GM21381 (cell line): Measurements from ENCODE around the gene CDH4.
"Not testable (repeated sequence)": the region's sequence is repeated elsewhere in the genome, so short reads cannot be mapped to it uniquely, and the experiment has no call there.

Source experiments
- ATAC-seq: cut with Tn5 transposase; IDR thresholded peaks from one replicate; pipeline ENCODE4 v1.9.1; 2021; ENCODE audit warnings: mild to moderate bottlenecking, moderate library complexity; ENCODE audit not compliant: unreplicated experiment

The CDH4 gene

DNA sequence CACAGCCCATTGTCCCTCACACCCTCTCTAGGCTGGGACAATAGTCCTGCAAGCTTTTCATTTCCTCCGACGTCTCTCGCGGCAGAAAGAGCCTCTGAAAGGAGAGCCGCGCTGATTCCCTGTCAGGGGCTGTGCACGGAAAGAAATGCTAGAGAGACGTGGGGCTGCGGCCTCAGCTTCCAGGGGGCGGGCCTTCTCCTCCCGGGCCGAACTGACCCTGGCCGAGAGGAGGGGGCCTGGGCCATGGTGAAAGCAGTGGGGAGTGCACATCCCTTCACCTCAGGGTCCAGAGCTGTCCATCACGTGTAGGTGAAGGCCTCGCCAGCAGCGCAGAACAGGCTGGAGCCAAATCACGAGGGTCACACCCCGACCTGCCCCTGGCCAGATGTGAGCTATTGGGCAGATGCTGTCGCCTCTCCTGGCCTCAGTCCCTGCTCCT, 593.2 kb downstream of the CDH4 start:
- ATAC-seq = no peak

DNA sequence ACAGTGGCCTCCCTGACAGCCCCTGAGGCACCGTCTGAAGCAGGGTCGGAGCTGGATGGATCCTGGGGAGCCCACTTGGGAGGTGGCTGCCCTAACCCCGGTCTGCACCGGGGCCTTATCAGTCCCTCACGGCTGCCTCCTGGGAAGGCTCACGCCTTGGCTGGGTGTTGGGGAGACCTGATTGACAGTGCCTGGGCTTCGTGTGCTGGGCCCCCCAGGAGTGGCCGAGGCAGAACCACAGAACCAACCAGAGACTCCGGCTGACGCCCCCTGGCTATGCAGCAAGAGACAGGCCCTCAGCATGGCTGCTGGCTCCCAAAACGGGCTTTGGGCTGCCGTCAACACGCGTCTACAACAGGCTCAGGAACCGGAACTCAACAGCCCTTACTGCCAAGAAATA, 594.0 kb downstream of the CDH4 start:
- no peak for ATAC-seq

DNA sequence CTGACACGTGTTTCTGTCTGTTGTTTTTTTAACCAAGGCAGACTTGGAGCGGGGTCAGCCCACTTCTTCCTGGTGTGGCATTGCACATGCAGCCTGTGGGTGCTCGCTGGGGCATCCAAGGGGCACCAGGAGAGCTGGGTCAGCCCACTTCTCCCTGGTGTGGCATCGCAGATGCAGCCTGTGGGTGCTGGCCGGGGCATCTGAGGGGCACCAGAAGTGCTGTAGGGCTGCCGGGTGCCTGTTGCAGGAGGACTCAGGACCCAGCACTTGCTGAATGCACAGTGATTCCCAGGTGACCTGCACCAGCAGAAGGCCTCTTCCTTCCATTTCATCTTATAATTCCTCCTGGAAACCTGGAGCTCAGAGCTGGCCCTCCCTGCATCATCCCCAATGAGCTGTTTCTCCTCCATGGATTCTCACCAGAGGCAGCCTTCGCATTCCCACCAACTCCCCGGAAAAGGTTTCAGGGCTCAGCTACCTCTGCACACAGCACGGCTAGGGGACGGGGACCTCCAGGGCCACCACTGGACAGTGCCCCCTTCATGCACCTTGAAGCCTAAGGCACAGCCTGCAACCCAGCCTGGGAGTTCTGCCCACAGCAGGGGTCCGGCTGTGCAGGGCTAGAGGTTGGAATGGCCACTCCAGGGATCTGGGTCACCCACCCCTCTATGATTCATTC, 594.8 kb downstream of the CDH4 start:
- ATAC-seq = no peak

DNA sequence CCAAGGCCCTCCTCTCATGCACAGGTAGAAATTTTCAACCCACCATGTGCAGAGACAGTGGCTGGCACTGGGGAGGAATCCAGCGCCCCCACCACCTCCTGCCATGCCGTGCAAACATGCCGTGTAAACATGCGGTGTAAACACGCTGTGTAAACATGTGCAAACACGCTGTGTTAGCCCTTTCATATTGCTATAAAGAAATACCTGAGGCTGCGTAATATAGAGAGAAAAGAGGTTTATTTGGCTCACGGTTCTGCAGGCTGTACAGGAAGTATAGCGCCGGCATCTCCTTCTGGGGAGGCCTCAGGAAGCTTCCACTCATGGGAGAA, 595.3 kb downstream of the CDH4 start:
- ATAC-seq = no peak

DNA sequence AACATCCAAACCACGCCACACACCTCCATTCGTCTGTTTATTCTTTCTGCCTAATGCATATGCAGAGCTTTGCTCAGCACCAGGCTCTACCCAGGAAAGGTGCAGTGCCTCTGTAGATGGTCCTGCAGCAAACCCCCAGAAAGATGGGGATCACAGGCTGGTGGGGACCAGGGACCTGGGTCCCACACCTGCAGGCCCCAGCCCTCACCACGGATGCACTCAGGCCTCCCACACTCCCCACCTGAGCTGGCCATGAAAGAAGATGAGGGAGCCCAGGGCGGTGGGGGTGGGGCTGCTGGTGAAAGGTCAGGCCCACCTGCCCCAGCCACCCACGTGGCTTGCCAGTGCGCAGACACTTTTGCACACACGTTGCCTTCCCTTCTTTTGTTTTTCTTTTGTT, 595.9 kb downstream of the CDH4 start:
- no peak for ATAC-seq

DNA sequence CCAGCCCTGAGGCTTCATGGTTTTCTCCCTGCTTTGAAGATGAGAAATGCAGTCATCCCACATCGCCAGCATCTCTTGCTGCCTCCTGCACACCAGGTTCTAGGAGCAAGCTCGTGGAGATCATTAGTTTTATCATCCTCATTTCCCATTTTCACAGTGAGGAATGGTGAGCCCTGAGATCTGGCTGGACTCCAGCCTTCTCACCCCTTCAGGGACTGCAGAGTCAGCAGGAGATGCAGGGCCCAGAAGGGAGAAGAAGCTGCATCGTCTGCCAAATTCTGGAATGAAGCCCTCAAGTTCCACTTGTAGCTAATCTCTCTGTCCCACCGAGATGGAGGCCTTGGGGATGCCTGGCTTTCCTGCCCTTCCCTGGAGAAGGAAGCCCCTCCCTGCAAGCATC, 596.8 kb downstream of the CDH4 start:
- no peak for ATAC-seq

DNA sequence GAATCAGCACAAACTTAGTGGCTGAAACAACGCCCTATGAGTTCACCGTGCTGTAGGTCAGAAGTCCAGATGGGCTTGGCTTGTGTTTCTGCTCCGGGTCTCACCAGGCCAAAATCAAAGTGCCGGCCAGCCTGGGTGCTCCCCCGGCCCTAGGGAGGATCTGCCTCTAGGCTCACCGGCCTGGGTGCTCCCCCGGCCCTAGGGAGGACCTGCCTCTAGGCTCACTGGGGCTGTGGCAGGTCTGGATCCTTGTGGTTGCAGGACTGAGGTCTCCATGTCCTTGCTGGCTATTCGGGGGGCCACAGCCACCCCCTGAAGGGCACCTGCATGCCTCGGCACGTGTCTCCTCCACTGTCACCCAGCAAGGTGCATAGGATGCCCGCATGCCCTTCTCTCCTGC, 597.3 kb downstream of the CDH4 start:
- no peak for ATAC-seq

DNA sequence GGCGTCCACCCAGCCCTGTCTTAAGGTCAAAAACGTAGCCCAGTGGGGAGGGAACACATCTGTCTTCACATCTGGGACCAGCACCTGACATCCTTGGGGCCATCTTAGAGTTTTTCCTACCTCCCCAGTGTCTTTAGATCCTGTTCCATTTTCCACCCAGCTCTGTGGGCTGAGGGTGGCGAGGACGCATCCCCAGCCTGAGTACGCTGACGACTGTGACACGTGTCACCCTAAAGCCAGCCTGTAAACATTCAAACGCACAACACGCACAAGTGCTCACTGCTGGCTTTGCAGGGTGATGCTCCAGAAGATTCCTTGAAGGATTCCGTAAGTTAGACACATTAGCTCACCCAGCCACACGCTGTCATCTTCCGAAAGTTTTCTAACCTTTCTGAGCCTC, 597.8 kb downstream of the CDH4 start:
- ATAC-seq = no peak

DNA sequence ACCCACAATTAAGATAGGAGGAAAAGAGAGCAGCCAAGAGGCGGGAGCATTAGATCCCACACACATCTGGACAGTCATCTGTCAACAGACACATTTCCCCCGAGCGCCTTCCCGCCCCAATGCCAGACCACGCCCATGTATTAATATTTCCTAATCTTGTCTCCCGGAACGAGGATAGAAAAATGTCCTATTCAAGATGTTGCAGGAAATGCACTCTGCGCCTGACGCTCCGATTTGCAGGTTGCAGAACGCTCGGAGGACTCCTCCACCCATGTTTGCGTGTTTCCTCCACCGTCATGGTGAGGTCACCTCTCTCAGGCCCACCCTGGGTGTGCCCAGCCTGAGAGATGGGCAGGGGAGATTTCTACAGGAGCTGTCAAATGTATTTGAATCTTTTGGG, 598.4 kb downstream of the CDH4 start:
- ATAC-seq = no peak

DNA sequence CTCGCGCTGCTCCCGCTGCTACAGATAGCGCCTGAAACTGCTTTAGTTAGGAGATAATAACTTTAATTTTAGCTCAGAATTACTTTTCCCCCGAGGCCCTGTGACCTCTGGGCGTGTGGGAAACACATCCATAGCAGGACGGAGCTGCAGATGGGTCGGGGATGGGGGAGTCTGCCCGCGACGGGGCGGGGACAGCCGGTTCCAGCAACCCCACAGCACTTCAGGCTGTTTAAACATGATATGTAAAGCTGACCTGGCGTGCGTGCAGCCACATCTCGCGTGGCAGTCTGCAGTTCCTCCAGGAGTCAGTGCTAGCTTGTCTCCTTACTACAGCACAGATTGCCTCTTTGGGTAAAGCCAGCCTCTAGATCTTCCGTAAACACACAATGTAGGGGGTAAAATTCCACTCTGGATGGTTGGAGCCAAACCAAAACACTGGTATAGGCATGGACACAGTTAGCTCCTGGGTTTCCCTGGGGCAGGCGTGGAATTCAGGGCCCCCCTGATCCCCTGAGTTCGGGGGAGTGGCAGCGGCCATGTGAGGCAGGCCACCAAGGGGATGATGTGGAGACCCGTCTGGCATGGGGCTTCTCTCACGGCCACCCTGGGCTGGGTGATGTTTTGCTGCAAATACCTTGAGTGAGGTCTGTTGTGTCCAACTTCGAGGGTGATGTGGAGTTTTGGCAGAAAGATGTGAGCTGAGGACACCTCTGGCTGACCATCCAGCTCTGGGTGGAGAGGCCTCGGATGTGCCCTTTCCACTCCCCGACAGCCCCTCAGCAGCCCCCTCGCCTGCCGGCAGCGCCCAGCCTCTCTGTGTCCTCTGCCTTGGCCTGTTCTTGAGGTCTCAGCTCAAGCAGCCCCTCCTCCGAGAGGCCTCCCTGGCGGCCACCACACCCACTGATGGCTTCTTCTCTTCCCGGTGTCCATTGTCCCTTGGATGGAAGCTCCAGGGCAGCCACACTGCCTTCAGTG, 599.2 kb downstream of the CDH4 start:
- no peak for ATAC-seq

DNA sequence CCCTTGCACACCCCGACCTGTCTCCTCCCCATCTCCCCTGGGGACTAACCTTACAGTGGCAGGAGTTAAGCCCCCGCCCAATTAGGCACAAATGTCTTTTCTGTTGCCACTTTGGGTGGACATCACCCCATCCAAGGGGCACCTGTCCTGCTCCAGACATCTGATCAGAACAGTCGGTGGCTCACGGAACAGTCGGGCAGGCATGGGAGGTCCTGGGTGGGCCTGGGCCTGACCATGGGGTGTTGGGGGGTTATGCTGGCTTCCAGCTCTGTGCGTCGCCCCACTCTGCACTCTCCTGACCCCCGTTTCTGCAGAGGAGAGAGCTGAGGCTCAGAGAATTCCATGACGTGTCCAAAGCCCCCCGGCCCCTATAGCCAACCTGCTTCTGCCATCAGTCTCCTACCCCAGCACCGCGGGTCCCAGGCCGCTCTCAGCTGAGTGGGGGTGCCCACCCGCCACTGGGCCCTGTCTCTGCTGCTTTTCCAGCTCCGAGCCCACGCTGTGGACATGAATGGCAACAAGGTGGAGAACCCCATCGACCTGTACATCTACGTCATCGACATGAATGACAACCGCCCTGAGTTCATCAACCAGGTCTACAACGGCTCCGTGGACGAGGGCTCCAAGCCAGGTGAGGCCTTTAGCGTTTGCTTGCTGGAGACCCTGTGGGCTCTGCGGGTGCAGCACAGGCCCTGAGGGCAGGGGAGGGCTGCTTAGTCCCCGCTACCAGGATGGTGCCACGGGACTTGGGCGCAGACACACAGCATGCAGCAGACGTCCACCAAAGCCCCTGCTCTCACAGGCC, 600.4 kb downstream of the CDH4 start:
- ATAC-seq = no peak

DNA sequence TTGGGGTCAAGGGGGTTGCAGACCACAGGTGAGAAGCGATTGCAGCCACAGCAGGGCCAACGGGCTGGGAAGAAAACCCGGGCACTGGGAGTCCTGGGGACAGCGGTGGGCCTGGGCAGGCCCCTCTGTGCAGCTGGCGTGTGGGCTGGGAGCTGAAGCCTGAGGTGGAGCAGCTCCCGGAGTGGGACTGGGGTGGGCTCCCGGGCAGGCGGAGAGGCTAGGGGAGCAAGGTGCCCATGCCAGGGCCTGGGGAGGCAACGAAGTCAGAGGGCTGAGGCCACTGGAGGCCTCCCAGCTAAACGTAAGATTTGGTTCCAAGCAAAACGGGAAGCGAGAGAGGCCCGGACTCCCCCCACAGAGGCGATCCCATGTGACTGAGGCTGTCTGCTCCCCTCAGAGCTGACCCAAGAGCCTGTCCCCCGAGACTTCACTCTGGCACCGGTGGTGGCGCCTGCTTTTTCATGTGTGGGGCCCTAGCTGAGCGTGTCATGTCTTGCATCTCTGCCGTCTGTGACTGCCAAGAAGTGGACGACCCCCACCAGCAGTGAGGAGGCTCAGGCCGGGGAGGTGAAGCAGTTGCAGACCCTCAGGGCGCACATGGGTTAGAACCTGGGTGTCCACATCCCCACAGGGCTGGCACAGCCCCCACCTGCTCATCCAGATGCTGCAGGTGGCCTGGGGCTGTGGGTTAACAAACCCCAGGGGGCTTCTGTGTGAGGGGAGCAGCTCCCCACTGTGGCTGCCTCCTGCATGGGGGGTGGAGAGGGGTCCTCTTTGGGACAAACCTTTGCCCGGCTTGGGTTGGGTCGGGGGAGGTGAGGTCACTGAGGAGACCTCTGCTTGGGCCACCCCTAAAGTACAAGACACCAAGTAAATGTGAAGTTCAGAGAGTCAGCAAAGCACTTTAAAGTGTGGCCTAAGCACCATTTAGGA, 601.3 kb downstream of the CDH4 start:
- no peak for ATAC-seq

DNA sequence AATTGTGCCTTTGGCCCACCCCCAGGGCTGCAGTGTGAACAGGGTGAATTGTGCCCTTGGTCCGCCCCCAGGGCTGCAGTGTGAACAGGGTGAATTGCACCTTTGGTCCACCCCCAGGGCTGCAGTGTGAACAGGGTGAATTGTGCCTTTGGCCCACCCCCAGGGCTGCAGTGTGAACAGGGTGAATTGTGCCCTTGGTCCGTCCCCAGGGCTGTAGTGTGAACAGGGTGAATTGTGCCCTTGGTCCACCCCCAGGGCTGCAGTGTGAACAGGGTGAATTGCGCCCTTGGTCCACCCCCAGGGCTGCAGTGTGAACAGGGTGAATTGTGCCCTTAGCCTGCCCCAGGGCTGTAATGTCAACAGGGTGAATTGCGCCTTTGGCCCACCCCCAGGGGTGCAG, 602.5 kb downstream of the CDH4 start:
- not testable (repeated sequence) for ATAC-seq

DNA sequence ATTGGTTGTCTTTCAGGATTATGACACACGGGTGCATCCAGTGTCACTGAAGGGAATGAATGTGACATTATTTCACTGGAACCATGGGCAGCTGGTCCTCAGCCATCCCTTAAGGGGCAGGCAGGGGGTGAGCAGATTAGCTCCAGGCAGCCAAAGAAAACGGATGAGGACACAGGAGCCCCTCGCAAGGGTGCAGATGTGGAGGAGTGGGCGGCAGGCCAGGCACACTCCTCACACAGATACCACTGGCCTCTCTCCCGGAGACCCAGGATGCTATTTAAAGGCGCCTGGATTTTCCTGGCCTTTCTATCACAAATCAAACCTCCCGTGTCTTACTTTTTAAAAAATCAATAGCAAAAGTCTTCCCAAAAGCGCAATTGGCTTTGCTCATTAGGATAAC, 603.2 kb downstream of the CDH4 start:
- ATAC-seq = no peak

DNA sequence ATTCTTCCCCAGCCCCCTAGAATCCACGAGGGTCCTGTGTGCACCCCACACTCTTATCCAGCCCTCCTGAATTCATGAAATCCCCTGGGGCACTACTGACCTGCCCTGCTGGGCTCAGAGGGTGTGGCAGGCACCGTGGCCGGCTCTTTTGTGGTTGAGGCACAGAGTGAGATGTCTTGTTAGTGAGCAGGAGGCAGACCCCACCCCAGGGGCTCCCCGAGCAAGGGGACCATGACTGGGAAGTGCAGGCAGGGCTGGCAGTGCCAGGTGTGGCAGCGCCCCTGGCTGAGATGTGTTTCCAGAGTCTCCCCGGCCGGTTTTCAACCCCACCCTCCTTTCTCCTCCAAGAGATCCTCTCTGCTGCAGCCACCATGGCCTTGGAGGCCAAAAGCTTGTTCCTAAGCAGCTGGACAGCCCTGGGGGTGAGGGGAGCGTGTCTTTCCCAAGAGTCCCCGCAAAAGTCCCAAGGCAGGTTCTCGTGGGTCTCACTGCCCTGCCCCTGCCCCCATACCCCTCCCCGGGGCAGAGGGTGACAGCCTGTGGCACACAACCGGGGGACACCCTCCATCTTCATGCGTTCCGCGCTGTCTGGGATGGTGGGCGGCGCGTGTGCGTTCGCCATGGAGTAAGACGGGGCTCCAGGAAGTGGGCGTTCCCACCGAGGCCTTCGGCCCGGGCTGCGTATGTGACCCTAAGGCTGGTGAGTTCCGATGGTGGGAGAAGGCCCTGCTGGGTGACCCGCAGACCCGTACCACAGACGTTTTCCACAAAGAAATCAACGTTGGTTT, 604.8 kb downstream of the CDH4 start:
- no peak for ATAC-seq

DNA sequence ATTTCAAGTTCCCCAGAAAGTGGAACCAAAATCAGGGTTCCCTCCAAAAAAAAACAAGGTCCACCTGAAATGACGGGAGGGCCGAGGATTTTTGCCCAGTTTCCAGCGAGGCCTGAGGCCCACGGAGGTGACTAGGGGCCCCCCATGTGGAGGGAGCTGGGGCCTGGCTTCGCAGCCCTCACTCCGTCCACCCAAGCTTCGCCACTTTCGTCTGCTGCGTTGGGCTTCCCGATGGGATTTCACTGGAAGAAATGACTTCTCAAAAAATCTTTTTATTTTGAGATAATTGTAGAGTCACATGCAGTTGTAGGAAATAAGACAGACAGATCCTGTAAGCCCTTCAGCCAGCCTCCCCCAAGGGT, 605.3 kb downstream of the CDH4 start:
- no peak for ATAC-seq

DNA sequence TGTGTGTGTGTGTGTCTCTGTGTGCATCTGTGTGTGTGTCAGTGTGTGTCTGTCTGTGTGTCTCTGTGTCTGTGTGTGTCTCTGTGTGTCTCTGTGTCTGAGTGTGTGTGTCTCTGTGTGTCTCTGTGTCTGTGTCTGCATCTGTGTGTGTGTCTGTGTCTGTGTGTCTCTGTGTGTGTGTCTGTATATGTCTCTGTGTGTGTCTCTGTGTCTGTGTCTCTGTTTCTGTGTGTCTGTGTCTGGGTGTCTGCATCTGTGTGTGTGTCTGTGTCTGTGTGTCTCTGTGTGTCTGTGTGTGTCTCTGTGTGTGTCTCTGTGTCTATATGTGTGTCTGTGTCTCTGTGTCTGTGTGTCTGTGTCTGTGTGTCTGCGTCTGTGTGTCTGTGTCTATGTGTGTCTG, 605.8 kb downstream of the CDH4 start:
- ATAC-seq = no peak

DNA sequence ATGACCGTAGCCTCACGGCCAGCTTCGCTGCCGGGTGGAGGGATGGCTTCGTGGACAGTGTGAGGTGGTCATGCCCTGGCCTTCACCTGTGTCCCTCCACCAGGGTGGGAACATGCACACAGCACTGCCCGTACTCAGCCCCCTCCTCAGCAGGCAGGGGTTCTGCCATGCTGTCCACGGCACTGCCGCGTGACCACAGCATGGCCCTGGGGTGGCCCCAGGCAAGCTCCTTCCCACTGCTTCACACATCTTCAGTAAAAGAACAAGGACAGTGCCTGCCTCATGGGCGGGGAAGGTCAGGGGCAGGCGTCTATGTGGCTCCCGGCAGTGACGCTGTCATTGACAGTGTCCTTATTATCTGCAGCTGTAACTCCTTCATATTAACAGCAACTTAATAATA, 607.7 kb downstream of the CDH4 start:
- ATAC-seq = no peak

DNA sequence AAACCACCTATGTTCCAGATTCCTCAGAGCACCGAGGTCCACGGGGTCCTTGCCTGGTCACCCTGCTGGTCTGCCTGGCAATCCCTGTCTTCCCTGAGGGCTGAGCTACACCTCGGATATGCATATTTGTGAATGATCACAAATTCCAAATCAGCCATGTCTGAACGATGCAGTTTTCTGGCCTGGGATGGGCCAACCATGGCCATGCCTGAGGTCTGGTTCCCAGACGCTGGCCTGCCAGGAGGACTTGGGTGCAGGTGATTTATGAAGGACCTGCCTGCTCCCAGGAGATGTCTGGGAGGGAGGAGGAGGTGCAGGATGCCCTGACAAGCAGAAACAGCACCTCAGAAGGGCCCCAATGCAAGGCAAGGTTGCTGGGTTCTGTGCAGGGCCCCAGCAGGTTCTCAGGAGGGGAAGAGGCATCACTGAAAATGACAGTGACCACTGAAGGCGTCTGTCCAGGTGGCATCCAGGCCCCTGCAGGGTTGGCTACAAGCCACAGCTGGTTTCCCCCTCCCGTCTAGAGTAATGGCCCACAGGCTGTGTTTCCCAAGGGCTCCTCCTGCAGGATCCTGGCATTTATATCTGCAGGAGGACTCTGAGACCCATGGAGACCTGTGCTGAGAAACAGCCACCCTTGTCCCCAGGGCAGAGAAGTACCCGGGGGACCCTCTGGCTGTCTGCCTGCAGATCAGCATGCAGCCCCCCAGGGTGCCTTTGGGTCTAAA, 608.4 kb downstream of the CDH4 start:
- ATAC-seq = no peak
